K562 (cell line): Measurements from ENCODE around the gene CENPI. TPM values are rescaled to one million over a fixed set of nuclear protein-coding genes. Genes with fewer than 3 reads are reported as not detected.

Source experiments
- BCL6 ChIP-seq: fragments of 250-450 bp; sonication (Bioruptor Pico); IDR thresholded peaks from 2 replicates; pipeline ENCODE4 v1.4.0; 2020
- EHMT2 ChIP-seq: fragments of 450-650 bp; IDR thresholded peaks from 2 replicates; pipeline ENCODE4 v1.6.1; 2018; ENCODE audit warnings: antibody characterized with exemption
- HDAC1 ChIP-seq, 2 experiments: fragments of 450-650 bp; IDR thresholded peaks; 2 replicates each; pipeline ENCODE4 v1.6.1; 2016 to 2017; ENCODE audit warnings: inconsistent platforms in 1 of 2, mild to moderate bottlenecking in 1 of 2, moderate library complexity in 1 of 2
- HDAC3 ChIP-seq: fragments of 450-650 bp; IDR thresholded peaks from 2 replicates; pipeline ENCODE4 v1.6.1; 2018; ENCODE audit warnings: borderline replicate concordance, mild to moderate bottlenecking, moderate library complexity; ENCODE audit not compliant: partially characterized antibody
- U2AF1 ChIP-seq: fragments of 200-400 bp; formaldehyde crosslinking; optimal IDR thresholded peaks from 2 replicates; pipeline ENCODE3; 2017; ENCODE audit warnings: mild to moderate bottlenecking, low read depth, low read length, moderate library complexity
- ZMIZ1 ChIP-seq, 2 experiments: fragments of 150-350 bp in 1 of 2; IDR thresholded peaks; 2 replicates each; pipeline ENCODE4 v1.6.1; 2012 to 2016; ENCODE audit warnings: low read depth in 2 of 2, low read length in 2 of 2, mild to moderate bottlenecking in 1 of 2, moderate library complexity in 1 of 2
- ZNF277 ChIP-seq: fragments of 250-450 bp; sonication (Bioruptor Pico); IDR thresholded peaks from 2 replicates; pipeline ENCODE4 v1.8.0; 2022; ENCODE audit warnings: inconsistent platforms, mild to moderate bottlenecking, moderate library complexity, borderline replicate concordance
- ZNF316 ChIP-seq: fragments of 450-650 bp; IDR thresholded peaks from 2 replicates; pipeline ENCODE4 v1.6.1; 2016
- polyA plus RNA-seq, 8 experiments: library from polyadenylated mRNA; depleted of rRNA in 4 of 8; stranded (reverse) in 5 of 8; unstranded in 3 of 8; fragments of >200 nt; fragmentation: Nextera tagmentation in 2 of 8; fragmentation: Illumina TruSeq in 1 of 8; extraction: Ambion mirVana in 2 of 8; extraction: Trizol in 1 of 8; gene quantifications; 2 replicates each; pipeline versions ENCODE4 v1.2.1 to v1.2.3, GENCODE V29; 2011 to 2014; ENCODE audit warnings: inconsistent platforms in 1 of 8, missing spikeins in 1 of 8
- total RNA-seq, 7 experiments: library from RNA; depleted of rRNA in 6 of 7; stranded (reverse); fragments of >200 nt in 6 of 7; fragmentation: Illumina TruSeq in 2 of 7; extraction: Trizol in 2 of 7; gene quantifications; 2 replicates each; pipeline versions ENCODE4 v1.2.1 to v1.2.3, GENCODE V29; 2011 to 2021; ENCODE audit warnings: low replicate concordance in 1 of 7
- TF ChIP-seq, protein P1 (sequence below): fragments of 450-650 bp; IDR thresholded peaks from 2 replicates; pipeline ENCODE4 v1.6.1; 2016; ENCODE audit warnings: borderline replicate concordance
- TF ChIP-seq, protein P2 (sequence below): sonication (generic); formaldehyde crosslinking; IDR thresholded peaks from 2 replicates; pipeline ENCODE4 v1.8.1; 2022; ENCODE audit warnings: missing genetic modification reagents
- TF ChIP-seq, protein P3 (sequence below): fragments of 150-350 bp; conservative IDR thresholded peaks from 2 replicates; pipeline ENCODE4 v1.6.1; 2014; ENCODE audit warnings: low read length

CENPI gene
- total and polyA plus RNA-seq, 9 of the 15 experiments (the other 6 are each of a cell fraction or from before 2014, with no cell fraction given) = 6.6 to 23.5 (median 14.9) TPM

DNA sequence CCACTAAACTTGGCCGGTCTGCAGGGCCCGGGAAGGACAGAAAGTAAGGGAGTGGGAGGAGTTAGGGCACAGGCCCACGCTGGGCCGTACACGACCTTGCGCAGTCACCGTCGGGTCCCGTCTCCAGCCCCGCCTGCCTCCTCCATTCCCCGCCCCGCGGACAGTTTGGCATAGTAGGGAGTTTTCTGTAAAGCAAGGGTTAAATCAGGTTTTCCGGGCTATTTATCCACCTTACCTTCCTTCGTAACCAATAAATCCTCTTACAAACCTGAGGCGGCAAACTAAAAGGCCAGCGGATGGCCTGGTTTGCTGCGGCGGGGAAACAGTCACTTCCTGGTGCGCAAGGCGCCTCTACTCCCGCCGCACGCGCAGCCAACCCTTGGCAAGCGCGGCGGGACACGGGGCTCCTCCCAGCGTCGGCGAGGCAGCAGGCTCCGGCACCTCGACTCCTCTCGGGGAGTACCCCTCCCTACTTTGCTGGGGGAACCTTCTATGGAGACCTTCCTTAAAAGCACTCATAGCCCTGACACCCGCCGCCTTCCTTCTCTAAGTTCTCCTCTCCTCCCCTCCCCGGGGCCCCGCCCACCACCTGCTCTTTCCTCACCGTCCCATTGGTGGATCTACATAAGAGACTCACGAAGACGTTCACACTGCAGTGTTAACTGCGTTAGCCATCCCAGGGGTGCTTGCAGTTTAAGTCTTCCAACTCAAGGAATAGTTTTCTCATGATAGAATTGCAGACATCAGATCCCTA, 46.3 kb upstream of the CENPI start, which contains the start of gene TRMT2B (continued):
- TF ChIP-seq ZMIZ1 (IDR thresholded peaks at IDR 0.05; ENCODE audit: low read depth in 2 of 2, low read length in 2 of 2) (no peak), ZNF316 (0 out of 2 replicates have a peak, but pooled peaks have one; percentile 13), HDAC3 (peak; percentile 18), HDAC1 (IDR thresholded peaks at IDR 0.05) (peak in 1 of 2 experiments; percentile 46; a peak in 1 of 4 replicates), EHMT2 (no peak), BCL6 (CRISPR knock-in tag) (no peak), ZNF277 (CRISPR knock-in tag) (no peak), U2AF1 (no peak)
- TF ChIP-seq, protein P1, sequence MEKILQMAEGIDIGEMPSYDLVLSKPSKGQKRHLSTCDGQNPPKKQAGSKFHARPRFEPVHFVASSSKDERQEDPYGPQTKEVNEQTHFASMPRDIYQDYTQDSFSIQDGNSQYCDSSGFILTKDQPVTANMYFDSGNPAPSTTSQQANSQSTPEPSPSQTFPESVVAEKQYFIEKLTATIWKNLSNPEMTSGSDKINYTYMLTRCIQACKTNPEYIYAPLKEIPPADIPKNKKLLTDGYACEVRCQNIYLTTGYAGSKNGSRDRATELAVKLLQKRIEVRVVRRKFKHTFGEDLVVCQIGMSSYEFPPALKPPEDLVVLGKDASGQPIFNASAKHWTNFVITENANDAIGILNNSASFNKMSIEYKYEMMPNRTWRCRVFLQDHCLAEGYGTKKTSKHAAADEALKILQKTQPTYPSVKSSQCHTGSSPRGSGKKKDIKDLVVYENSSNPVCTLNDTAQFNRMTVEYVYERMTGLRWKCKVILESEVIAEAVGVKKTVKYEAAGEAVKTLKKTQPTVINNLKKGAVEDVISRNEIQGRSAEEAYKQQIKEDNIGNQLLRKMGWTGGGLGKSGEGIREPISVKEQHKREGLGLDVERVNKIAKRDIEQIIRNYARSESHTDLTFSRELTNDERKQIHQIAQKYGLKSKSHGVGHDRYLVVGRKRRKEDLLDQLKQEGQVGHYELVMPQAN = peak; percentile 52; the same call in 1 of the 2 replicates
- TF ChIP-seq, protein P2, sequence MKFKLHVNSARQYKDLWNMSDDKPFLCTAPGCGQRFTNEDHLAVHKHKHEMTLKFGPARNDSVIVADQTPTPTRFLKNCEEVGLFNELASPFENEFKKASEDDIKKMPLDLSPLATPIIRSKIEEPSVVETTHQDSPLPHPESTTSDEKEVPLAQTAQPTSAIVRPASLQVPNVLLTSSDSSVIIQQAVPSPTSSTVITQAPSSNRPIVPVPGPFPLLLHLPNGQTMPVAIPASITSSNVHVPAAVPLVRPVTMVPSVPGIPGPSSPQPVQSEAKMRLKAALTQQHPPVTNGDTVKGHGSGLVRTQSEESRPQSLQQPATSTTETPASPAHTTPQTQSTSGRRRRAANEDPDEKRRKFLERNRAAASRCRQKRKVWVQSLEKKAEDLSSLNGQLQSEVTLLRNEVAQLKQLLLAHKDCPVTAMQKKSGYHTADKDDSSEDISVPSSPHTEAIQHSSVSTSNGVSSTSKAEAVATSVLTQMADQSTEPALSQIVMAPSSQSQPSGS (CRISPR knock-in tag) = no peak
- TF ChIP-seq, protein P3, sequence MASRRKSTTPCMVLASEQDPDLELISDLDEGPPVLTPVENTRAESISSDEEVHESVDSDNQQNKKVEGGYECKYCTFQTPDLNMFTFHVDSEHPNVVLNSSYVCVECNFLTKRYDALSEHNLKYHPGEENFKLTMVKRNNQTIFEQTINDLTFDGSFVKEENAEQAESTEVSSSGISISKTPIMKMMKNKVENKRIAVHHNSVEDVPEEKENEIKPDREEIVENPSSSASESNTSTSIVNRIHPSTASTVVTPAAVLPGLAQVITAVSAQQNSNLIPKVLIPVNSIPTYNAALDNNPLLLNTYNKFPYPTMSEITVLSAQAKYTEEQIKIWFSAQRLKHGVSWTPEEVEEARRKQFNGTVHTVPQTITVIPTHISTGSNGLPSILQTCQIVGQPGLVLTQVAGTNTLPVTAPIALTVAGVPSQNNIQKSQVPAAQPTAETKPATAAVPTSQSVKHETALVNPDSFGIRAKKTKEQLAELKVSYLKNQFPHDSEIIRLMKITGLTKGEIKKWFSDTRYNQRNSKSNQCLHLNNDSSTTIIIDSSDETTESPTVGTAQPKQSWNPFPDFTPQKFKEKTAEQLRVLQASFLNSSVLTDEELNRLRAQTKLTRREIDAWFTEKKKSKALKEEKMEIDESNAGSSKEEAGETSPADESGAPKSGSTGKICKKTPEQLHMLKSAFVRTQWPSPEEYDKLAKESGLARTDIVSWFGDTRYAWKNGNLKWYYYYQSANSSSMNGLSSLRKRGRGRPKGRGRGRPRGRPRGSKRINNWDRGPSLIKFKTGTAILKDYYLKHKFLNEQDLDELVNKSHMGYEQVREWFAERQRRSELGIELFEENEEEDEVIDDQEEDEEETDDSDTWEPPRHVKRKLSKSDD = no peak
